Right renal pelvis (tissue), 4 donors: ENCODE results near the gene POF1B. TPM values are rescaled to one million over a fixed set of nuclear protein-coding genes. Genes with fewer than 3 reads are reported as not detected.

Experiments
- DNase-seq, 4 donors: peaks; one replicate each; pipeline ENCODE4 v3.0.0-alpha.2; 2013; ENCODE audit warnings: low read depth in 4 of 4, low spot score in 3 of 4, missing footprints in 1 of 4
- polyA plus RNA-seq, 4 donors: library from polyadenylated mRNA; unstranded; fragments of 120-200 nt; gene quantifications; one replicate each; pipeline ENCODE4 v1.2.1, GENCODE V29; 2013; ENCODE audit not compliant: insufficient read length in 4 of 4

The POF1B gene
- polyA plus RNA-seq, 4 donors: 0.18 to 1.7 (median 0.63) TPM

- peak; percentile 68 to 77 (median 75) for DNase-seq
Measured at GRCh38 chrX:85243761-85244449, 135.6 kb downstream of the POF1B start, which contains the start of the genes SATL1 and ZNF711. TSS of gene SATL1 (minus strand) at chrX:85243779. CDS start at chrX:85108968, 134,811 bp downstream. TSS of gene ZNF711 (plus strand) at chrX:85243991. CDS start at chrX:85247573, 3,582 bp downstream.

GRCh38 chrX:85243155-85243554 is 136.3 kb downstream of the POF1B start:
- DNase-seq: no peak

Other genes with a start within 250 kb of the POF1B start
- under 1 TPM; 0.40 to 0.67 (median 0.49) TPM for gene SATL1, start 135.9 kb downstream of the POF1B start, polyA plus RNA-seq
- 10 to 100 TPM; 65.4 to 88.8 (median 82.9) TPM for gene ZNF711, start 135.7 kb downstream of the POF1B start, polyA plus RNA-seq